Activated naive CD4-positive, alpha-beta T cell treated with anti-CD3 and anti-CD28 coated beads, Interleukin-2, amount 10 ng/mL, durations not matched to agents 7 days and 5 days (primary cell): ENCODE results near the gene ANTXR2.

Source experiments
- CTCF ChIA-PET: fragments of 350-600 bp; sonication (Branson Sonifier 250); formaldehyde crosslinking; loops from one replicate; lab custom pipeline; 2021; ENCODE audit warnings: antibody characterized with exemption; lab: Charles Lee
- DNase-seq: peaks from one replicate; pipeline ENCODE4 v3.0.0-alpha.2; 2020
- H3K27ac Mint-ChIP-seq: one replicate; pipeline ENCODE4 v1.8.0; 2021; ENCODE audit warnings: mild to moderate bottlenecking, moderate library complexity, mixed read lengths
- H3K27me3 Mint-ChIP-seq: one replicate; pipeline ENCODE4 v1.8.0; 2021; ENCODE audit warnings: mild to moderate bottlenecking, mixed read lengths
- H3K36me3 Mint-ChIP-seq: one replicate; pipeline ENCODE4 v1.8.0; 2021; ENCODE audit warnings: mixed read lengths
- H3K4me1 Mint-ChIP-seq: one replicate; pipeline ENCODE4 v1.8.0; 2021; ENCODE audit warnings: mixed read lengths
- H3K4me3 Mint-ChIP-seq: one replicate; pipeline ENCODE4 v1.8.0; 2021; ENCODE audit warnings: mild to moderate bottlenecking, moderate library complexity, mixed read lengths
- H3K9me3 Mint-ChIP-seq: one replicate; pipeline ENCODE4 v1.8.0; 2021; ENCODE audit warnings: mixed read lengths

Gene ANTXR2

DNA sequence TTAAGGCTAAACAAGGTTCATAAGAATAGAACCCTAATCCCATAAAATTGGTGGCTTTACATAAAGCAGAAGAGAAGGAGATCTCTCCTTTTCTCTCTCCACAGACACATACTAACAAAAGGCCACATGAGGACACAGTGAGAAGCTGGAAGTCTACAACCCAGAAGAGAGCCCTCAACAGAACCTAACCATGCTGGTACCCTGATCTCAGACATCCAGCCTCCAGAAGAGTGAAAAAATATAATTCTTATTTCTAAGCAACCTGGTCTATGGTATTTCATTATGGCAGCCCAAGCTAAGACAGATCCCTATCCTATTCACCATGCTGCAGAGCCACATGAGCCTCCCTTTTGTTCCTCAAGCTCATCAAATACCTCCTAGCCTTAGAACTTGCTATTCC, 195.5 kb downstream of the ANTXR2 start:
- Mint-ChIP-seq H3K4me3 (no peak overlapping the region), H3K4me1 (no peaks in the 10 kb centered on the region), H3K27me3 (no peaks in the 10 kb centered on the region), H3K36me3 (no peaks in the 10 kb centered on the region), H3K9me3 (peaks cover 4% of the 10 kb centered on the region), H3K27ac (no peak overlapping the region)
- CTCF ChIA-PET = no interaction called here
- no peak for DNase-seq

DNA sequence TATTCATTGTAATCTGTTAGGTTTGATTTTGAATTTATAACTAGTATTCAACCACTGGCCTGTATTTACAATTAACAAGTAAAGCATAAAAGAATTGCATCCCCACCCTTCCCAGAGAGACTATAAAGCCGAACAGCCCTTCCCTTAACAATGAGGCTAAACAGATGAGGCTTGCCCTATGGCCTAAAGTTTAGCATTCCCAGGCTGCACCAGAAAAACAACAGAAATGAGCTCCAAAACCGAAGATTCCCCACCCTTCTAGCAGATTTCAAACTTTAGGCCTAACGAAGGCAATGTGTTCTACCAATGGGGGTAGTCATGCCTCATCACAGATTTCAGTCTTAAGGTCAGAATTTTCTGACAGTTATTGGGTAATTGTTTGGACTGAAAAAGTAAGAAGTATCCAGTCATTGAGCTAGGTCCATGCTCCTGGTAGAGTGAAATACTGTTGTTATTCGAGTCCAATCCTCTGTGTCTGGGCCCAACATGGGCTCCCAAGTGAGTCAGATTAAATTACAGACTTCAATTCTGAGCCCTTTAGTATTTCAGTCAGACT, 197.6 kb downstream of the ANTXR2 start:
- H3K27me3 Mint-ChIP-seq = no peaks in the 10 kb centered on the region
- H3K36me3 Mint-ChIP-seq = no peaks in the 10 kb centered on the region

DNA sequence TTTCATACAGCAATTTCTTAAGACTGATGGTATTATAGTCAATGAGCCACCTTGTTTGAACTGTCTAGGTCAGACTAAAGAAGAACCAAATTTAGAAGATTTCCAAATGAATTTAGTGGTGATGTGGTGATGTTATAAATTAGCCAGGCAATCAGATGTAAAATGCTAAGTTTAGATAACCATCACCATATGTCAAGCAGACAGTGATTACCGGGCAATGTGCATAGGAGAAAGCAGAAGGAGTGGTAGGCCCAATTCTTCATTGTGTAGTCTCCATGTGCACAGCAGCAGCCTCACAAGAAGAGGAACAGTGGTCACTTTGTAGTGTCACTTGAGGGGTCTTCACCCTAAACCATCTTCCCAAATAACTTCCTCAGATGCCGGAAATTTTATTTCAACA, 198.8 kb downstream of the ANTXR2 start:
- peaks cover 4% of the 10 kb centered on the region for H3K9me3 Mint-ChIP-seq
- CTCF ChIA-PET = no interaction called here
- no peaks in the 10 kb centered on the region for H3K4me1 Mint-ChIP-seq
- no peak for DNase-seq
- H3K27me3 Mint-ChIP-seq = no peaks in the 10 kb centered on the region
- no peak overlapping the region for H3K4me3 Mint-ChIP-seq
- H3K27ac Mint-ChIP-seq = peak overlapping the region; percentile 29
- H3K36me3 Mint-ChIP-seq = no peaks in the 10 kb centered on the region

More for the DNA sequence above, 197.6 kb downstream of the ANTXR2 start:
- H3K4me3 Mint-ChIP-seq = no peak overlapping the region
- DNase-seq = no peak
- H3K4me1 Mint-ChIP-seq = no peaks in the 10 kb centered on the region
- CTCF ChIA-PET = interaction anchor here (0.6 kb wide), 1 partner anchor 88 kb away, joined by 3 read pairs; no protein-coding TSS in a partner anchor
- peaks cover 4% of the 10 kb centered on the region for H3K9me3 Mint-ChIP-seq
- no peak overlapping the region for H3K27ac Mint-ChIP-seq

DNA sequence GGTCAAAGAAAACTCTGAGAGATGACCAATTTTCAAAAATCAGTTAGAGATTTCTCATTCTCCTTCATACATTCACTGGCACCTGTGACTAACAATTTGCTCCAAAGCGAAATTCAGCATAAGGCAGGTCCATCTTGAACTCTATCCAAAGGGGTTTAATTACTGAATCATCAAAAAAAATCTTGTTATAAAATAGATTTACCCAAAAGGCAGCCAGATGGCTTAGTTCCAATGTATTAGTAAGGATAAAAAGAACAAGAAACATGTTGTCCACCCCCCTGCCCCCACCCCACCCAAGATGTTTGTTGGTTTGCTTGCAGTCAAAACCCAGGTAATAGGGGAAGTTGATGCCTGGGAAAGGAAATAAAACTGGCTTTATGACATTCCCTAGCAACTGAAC, 200.3 kb downstream of the ANTXR2 start:
- Mint-ChIP-seq H3K4me3 (no peak overlapping the region), H3K27ac (no peak overlapping the region), H3K36me3 (no peaks in the 10 kb centered on the region), H3K27me3 (no peaks in the 10 kb centered on the region), H3K4me1 (no peaks in the 10 kb centered on the region), H3K9me3 (no peaks in the 10 kb centered on the region)
- CTCF ChIA-PET = no interaction called here
- no peak for DNase-seq

DNA sequence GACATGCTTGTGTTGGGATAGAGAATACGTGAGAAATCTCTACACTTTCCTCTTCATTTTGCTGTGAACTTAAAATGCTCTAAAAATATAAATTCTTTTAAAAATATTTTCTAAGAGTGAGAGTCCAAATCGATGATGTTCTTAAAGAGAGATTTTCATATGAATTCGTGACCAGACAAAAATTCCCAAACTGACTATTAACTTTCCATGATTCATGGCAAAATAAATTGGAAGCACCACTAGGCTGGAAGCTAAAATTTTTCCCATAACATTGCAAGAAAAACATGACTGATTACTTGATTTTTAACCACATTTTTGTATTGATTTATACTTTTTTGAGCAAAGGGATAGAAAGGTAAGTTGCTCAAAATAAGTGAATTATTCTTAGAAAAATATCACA, 201.1 kb downstream of the ANTXR2 start:
- Mint-ChIP-seq H3K36me3 (no peaks in the 10 kb centered on the region), H3K27me3 (no peaks in the 10 kb centered on the region), H3K4me1 (no peaks in the 10 kb centered on the region), H3K27ac (no peak overlapping the region), H3K9me3 (no peaks in the 10 kb centered on the region), H3K4me3 (no peak overlapping the region)
- no peak for DNase-seq
- CTCF ChIA-PET = no interaction called here

DNA sequence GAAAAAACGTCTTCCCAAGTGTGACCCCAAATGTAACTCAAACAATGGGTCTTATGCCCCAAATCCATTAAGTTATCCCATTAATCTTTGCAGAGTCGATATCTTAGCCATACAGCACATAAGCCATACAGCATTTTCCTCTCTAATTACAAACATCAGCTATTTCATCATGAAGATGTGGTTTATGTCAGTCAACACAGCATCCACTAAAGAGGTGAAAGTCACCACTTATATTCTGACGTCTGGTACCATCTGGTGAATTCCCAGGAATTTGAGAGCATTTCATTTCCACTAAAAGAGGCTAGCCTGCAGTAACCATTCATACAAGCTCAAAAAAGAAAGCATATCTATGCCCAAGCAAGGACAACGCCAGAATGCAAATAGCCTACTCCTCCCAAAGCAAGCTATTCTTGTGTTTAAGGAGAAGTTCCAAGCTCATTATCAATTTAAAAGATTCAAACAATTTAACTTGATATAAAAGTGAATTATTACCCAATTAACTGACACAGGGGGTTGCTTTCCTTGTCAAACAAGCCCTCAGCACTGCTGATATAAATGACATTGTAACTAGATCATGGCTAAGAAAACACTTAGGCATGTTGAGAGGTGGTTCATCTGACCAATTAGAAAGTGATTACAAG, 203.3 kb downstream of the ANTXR2 start:
- H3K4me1 Mint-ChIP-seq = no peaks in the 10 kb centered on the region
- DNase-seq = no peak
- no peaks in the 10 kb centered on the region for H3K9me3 Mint-ChIP-seq
- no peak overlapping the region for H3K27ac Mint-ChIP-seq
- no peaks in the 10 kb centered on the region for H3K27me3 Mint-ChIP-seq
- H3K4me3 Mint-ChIP-seq = no peak overlapping the region
- H3K36me3 Mint-ChIP-seq = no peaks in the 10 kb centered on the region
- CTCF ChIA-PET = no interaction called here

DNA sequence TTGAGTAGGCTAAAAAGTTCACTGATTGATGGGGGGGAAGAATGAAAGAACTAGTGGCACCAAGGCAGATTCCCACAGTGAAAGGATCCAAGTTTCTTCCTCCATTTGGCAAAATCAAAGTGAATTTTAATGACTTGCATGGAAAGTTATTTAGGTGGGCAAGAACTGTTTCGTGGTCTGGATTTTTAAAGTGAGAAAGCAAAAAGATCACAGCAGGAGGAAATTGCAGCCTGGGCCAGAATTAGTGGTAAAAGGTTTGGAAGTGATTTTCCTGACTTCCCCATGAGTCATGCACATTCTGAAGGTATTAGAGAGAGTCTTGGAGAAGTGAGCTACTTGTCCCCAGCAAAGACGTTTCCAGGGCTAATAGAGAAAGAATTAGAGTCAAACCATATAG, 207.8 kb downstream of the ANTXR2 start:
- CTCF ChIA-PET = no interaction called here
- Mint-ChIP-seq H3K9me3 (no peaks in the 10 kb centered on the region), H3K36me3 (no peaks in the 10 kb centered on the region), H3K27me3 (no peaks in the 10 kb centered on the region), H3K27ac (no peak overlapping the region), H3K4me3 (no peak overlapping the region), H3K4me1 (no peaks in the 10 kb centered on the region)
- DNase-seq = no peak

DNA sequence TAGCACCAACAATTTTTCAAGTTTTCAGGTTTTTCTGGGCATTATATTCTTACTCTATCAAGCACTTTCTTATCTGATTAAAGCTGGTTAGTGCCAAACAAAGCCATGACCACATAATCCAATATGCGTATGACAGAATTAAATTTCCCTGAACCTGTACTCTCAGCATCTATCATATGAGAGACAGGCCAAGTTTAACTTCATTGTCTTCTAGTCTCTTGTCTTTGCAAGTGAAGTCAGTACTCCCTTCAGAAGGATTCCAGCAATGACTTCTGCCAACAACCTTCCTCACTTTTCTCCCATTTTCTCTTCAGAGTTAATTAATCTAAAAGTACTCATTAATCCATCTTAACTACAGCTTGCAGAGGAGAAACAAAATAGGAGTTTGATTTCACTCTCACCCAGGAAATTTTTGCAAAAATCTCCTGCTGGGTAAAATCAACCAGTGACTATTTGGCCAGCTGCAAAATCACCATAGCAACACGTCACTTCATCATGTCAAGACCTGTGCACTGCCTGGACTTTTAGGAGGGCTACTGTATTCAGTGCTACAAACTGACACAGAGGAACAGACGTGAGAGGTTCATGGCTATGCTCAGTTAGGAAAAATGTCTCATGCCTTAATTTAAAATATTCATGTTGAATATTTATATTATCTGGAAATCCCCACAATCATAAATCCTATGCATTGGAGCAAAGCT, 208.4 kb downstream of the ANTXR2 start:
- Mint-ChIP-seq H3K9me3 (no peaks in the 10 kb centered on the region), H3K4me3 (no peak overlapping the region)
- CTCF ChIA-PET = no interaction called here

DNA sequence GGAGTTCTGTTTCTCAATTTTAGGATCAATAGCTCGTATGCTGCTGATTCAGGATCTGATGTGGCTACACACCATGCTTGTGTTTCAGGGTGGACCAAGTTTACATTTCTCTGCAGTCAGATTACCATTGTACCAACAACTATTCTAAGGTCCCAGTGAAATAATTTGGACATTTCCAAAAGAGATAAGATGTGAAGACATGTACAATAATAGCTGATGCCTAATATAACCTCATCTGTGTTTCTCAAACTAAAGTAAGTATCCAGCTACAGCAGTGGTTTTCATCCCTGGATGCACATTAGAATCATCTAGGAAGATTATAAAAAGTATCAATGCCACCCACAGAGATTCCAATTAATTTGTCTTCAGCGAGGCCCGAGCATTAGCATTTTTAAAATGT, 209.7 kb downstream of the ANTXR2 start:
- no peaks in the 10 kb centered on the region for H3K27me3 Mint-ChIP-seq
- H3K4me3 Mint-ChIP-seq = no peak overlapping the region
- CTCF ChIA-PET = no interaction called here
- H3K4me1 Mint-ChIP-seq = no peaks in the 10 kb centered on the region
- H3K27ac Mint-ChIP-seq = no peak overlapping the region
- H3K9me3 Mint-ChIP-seq = no peaks in the 10 kb centered on the region
- H3K36me3 Mint-ChIP-seq = no peaks in the 10 kb centered on the region
- no peak for DNase-seq

More for the DNA sequence above, 208.4 kb downstream of the ANTXR2 start:
- Mint-ChIP-seq H3K27ac (no peak overlapping the region), H3K27me3 (no peaks in the 10 kb centered on the region), H3K4me1 (no peaks in the 10 kb centered on the region), H3K36me3 (no peaks in the 10 kb centered on the region)
- DNase-seq = no peak

DNA sequence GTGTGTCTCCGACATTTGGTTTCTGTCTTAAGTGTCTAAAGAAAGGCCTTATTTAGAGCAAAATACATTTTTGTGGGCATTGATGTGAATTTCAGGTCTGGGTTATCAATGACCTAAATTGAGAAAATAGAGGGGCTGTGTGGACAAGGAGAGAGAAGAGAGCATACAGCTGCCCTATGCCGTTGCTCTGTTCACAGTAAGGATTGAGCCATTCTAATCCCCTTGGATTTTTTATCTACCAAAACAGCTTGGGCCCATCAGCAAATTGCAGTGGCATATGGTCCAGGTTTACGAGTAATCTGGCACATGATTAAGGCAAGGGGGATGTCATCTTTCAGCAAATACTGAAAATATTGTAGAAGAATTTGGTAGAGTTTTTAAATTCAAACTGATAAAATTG, 210.2 kb downstream of the ANTXR2 start:
- DNase-seq = no peak
- no peak overlapping the region for H3K27ac Mint-ChIP-seq
- H3K27me3 Mint-ChIP-seq = no peaks in the 10 kb centered on the region
- no peak overlapping the region for H3K4me3 Mint-ChIP-seq
- no peaks in the 10 kb centered on the region for H3K36me3 Mint-ChIP-seq
- no peaks in the 10 kb centered on the region for H3K4me1 Mint-ChIP-seq
- CTCF ChIA-PET = no interaction called here
- H3K9me3 Mint-ChIP-seq = no peaks in the 10 kb centered on the region

DNA sequence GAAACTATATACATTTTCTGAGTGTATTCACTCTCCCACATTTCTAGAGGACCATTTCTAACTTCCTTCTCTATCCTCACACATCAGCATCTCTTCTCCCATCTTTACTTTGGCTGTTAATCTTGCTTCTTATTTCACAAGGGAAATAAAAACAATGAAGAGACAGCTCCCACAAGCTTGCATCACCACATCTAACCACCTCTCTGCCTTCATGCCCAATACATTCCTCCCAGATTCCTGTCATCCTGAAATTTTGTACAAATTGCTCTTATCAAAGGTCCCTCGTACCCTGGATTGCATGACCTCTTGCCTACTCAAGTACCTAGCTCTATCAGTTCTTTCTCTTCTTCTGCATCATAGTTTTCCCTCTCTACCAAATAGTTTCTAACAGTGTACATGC, 215.2 kb downstream of the ANTXR2 start:
- Mint-ChIP-seq H3K27me3 (no peaks in the 10 kb centered on the region), H3K4me3 (no peak overlapping the region), H3K9me3 (no peaks in the 10 kb centered on the region), H3K36me3 (no peaks in the 10 kb centered on the region), H3K4me1 (no peaks in the 10 kb centered on the region), H3K27ac (no peak overlapping the region)
- DNase-seq = no peak
- CTCF ChIA-PET = no interaction called here

DNA sequence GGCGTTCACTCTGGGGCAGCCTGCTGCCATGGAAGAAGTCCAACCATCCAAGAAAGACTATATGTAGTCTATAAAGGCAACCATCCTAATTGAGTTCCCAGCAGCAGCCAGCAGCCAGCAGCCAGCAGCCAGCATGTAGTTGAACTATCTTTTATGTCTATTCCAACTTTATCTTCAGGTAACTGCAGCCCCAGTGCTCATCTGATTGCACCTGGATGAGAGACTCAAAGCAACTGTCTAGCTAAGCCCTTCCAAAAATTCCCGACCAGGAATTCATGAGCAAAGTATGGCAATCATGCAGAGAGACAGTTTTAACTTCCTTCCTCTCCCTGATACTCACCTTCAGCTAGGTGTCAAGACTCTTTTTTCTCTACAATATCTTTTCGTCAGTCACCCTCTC, 216.8 kb downstream of the ANTXR2 start:
- H3K27ac Mint-ChIP-seq = no peak overlapping the region
- no peaks in the 10 kb centered on the region for H3K4me1 Mint-ChIP-seq
- CTCF ChIA-PET = no interaction called here
- no peaks in the 10 kb centered on the region for H3K27me3 Mint-ChIP-seq
- H3K36me3 Mint-ChIP-seq = no peaks in the 10 kb centered on the region
- no peak overlapping the region for H3K4me3 Mint-ChIP-seq
- no peak for DNase-seq
- no peaks in the 10 kb centered on the region for H3K9me3 Mint-ChIP-seq

DNA sequence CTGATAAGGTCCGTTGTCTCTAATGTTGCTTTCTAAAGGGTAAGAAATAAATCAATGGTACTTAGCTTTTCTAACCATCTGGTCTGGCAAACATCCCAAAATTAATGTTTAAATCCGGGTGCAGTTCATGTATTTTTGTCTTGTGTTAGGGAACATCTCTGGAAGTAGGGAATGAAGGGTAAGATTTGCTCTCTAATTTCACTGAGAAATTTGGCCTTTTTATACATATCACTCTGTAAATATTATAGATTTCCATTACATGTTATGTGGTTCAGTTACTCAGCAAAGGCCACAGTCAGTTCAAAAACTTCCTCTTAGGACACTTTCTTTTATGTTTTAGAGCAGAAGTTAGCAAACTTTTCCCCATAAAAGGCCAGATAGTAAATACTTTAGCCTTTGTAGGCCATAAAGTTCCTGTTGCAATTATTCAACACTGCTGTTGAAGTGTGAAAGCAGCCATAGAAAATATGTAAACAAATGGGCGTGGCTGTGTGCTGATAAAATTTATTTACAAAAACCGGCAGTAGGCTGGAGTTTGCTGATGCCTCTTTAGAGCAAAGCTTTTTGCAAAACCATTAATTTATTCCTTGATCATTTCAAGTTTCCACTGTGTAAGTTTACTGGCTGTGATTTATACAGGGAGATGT, 218.1 kb downstream of the ANTXR2 start:
- no peak overlapping the region for H3K4me3 Mint-ChIP-seq
- no peaks in the 10 kb centered on the region for H3K27me3 Mint-ChIP-seq
- DNase-seq = no peak
- H3K27ac Mint-ChIP-seq = no peak overlapping the region
- H3K4me1 Mint-ChIP-seq = no peaks in the 10 kb centered on the region
- CTCF ChIA-PET = no interaction called here
- no peaks in the 10 kb centered on the region for H3K9me3 Mint-ChIP-seq
- H3K36me3 Mint-ChIP-seq = no peaks in the 10 kb centered on the region

DNA sequence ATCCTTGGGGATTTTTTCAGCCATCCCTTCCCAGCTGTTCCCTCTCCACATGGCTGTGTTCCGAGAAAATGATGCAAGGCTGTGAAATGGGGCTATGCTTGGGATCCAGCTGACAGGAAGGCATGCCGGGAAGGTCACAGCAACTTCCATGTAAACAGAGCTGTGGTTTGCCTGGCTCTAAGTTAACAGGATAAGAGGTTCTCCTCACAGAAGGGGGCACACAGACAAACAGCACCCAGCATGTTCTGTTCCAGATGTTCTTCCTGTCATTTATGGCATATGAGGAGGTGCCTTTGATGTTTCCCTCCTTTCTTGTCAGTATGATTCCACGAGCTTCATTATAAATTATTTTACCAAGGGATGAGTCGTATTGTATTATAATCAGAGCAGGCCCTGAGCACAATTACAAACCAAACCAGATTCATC, 220.7 kb downstream of the ANTXR2 start:
- Mint-ChIP-seq H3K27me3 (no peaks in the 10 kb centered on the region), H3K4me1 (no peaks in the 10 kb centered on the region)
- CTCF ChIA-PET = no interaction called here

More for the DNA sequence above, 220.7 kb downstream of the ANTXR2 start:
- H3K4me3 Mint-ChIP-seq = no peak overlapping the region
- H3K9me3 Mint-ChIP-seq = no peaks in the 10 kb centered on the region
- H3K36me3 Mint-ChIP-seq = no peaks in the 10 kb centered on the region
- no peak for DNase-seq
- no peak overlapping the region for H3K27ac Mint-ChIP-seq
